Rectal smooth muscle tissue (tissue), 1 donor: ENCODE results near the gene GTPBP2.
A peak's percentile ranks its signal among the peaks of the same experiment; 100 is the strongest.

Experiments used
- H3K27ac ChIP-seq: one replicate; pipeline ENCODE4 v1.7.0; 2013; ENCODE audit warnings: low read depth, low read length, inconsistent platforms
- H3K27me3 ChIP-seq: one replicate; pipeline ENCODE4 v1.7.0; 2013; ENCODE audit warnings: low read length; ENCODE audit not compliant: control insufficient read depth, insufficient read depth
- H3K36me3 ChIP-seq: one replicate; pipeline ENCODE4 v1.7.0; 2013; ENCODE audit warnings: low read length; ENCODE audit not compliant: control insufficient read depth, insufficient read depth
- H3K4me1 ChIP-seq: one replicate; pipeline ENCODE4 v1.7.0; 2013; ENCODE audit warnings: low read length; ENCODE audit not compliant: control insufficient read depth, insufficient read depth
- H3K4me3 ChIP-seq: one replicate; pipeline ENCODE4 v1.7.0; 2013; ENCODE audit warnings: low read length
- H3K9ac ChIP-seq: one replicate; pipeline ENCODE4 v1.7.0; 2013; ENCODE audit warnings: low read length

Gene GTPBP2

DNA sequence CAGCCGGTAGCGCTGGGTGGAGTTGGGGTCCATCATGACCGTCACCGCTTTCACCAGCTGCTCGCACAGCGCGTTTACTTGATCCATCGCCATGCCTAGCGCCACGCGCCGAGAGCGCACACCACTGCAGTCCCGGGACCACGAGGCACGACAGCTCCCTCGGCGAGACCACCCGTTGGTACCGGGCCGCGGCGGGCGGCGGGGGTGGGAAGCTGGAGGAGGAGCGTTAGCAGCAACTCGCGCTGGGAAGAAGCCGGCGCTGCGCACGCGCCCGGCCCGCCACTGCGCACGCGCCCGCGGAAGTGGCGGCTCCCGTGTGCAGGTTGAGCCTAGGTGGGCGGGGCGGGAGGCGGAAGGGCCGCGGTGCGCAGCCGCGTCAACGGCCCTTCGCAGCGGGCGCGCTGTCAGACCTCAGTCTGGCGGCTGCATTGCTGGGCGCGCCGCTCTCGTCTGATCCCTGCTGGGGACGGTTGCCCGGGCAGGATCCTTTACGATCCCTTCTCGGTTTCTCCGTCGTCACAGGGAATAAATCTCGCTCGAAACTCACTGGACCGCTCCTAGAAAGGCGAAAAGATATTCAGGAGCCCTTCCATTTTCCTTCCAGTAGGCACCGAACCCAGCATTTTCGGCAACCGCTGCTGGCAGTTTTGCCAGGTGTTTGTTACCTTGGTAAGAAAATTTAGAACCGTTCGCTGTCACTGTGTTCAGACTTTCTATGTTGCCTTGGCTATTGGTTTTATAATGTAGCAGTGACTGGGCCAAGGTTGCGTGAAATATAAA is 53.1 kb downstream of the GTPBP2 start, which contains the start of the genes POLH and XPO5:
TSS of gene POLH (plus strand) at position 414 of the 780 bp plus-strand sequence. CDS start 6,135 bp downstream, outside the sequence.
TSS of gene XPO5 (minus strand) at position 267 of the 780 bp plus-strand sequence. CDS start at position 93, 174 bp downstream.
- H3K27ac ChIP-seq: peak within 1 kb of the TSS; percentile 72

GRCh38 chr6:43575105-43575771 is 53.8 kb downstream of the GTPBP2 start:
- Histone ChIP-seq H3K27ac (peak overlapping the region; percentile 72), H3K4me1 (peaks cover 7% of the 10 kb centered on the region), H3K27me3 (no peaks in the 10 kb centered on the region), H3K9ac (peak overlapping the region; percentile 63), H3K4me3 (peak overlapping the region; percentile 92), H3K36me3 (peaks cover 9% of the 10 kb centered on the region)

More for the DNA sequence above, 53.1 kb downstream of the GTPBP2 start, which contains the start of the genes POLH and XPO5:
- Histone ChIP-seq H3K36me3 (peaks cover 4% of the 10 kb centered on the region), H3K27me3 (no peaks in the 10 kb centered on the region), H3K4me1 (peaks cover 7% of the 10 kb centered on the region), H3K9ac (peak within 1 kb of the TSS; percentile 98), H3K4me3 (peak within 1 kb of the TSS; percentile 92)

DNA sequence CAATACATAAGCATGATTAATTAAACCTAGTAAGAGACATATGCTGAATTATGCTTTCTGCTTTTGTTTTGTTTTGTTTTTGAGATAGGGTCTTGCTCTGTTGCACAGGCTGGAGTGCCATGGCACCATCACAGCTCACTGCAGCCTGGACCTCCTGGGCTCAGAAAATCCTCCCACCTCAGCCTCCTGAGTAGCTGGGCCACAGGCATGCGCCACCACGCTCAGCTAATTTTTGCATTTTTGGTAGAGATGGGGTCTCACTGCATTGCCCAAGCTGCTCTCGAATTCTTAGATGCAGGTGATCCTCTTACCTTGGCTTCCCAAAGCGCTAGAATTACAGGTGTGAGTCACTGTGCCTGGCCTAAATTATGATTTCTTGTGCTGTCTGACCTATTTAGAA is 57.0 kb downstream of the GTPBP2 start:
- no peaks in the 10 kb centered on the region for H3K27me3 ChIP-seq
- H3K9ac ChIP-seq: no peak overlapping the region
- H3K27ac ChIP-seq: no peak overlapping the region
- peaks cover 13% of the 10 kb centered on the region for H3K36me3 ChIP-seq
- H3K4me3 ChIP-seq: no peak overlapping the region
- H3K4me1 ChIP-seq: peaks cover 4% of the 10 kb centered on the region

DNA sequence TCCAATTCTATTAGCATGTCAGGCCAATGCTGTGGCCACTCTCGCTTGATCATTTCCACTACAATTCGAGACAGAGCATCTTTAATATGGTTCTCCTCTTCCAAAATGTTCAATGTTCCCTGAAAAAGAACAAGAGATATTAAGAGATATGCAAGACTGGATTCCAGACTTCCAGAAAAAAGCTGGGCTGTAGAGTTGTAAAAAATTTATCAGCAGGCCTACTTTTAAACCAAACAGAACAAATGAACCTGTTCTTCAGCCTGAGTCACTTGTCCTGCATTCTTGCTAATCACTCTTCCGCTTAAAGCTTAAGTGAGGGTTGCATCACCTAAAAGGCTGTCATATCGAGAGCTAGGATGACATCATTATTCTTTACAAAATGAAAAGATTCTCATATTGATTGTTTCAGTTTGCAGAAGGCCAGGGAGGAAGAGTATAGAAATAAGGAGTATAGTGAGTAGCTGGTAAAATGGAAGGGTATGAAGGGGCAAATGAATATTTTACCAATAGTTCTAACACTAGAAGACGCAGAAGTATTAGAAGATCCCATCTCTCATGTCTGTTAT is 58.1 kb downstream of the GTPBP2 start:
- Histone ChIP-seq H3K4me3 (no peak overlapping the region), H3K36me3 (peaks cover 13% of the 10 kb centered on the region), H3K9ac (no peak overlapping the region), H3K27me3 (no peaks in the 10 kb centered on the region), H3K4me1 (peaks cover 4% of the 10 kb centered on the region), H3K27ac (no peak overlapping the region)
